Measurements from ENCODE around the gene FOLR1. TPM values are rescaled to one million over a fixed set of nuclear protein-coding genes. Genes with fewer than 3 reads are reported as not detected.

FOLR1 gene
- total RNA-seq, 1 experiment from 2014 or later = not detected

- no peaks in the 10 kb centered on the region for H3K9me3 ChIP-seq (ENCODE audit: control insufficient read depth, insufficient read depth, low read depth, low read length)
- no peak overlapping the region for H3K27ac ChIP-seq (ENCODE audit: low read length)
- ATAC-seq = no peak
- 0 out of 2 replicates have a peak, but pooled peaks cover 2% of the 10 kb centered on the region for H3K27me3 ChIP-seq (ENCODE audit: control insufficient read depth, insufficient read depth, low read length)
- ChIA-PET POLR2A (no interaction called here), CTCF (interaction anchor here (1.2 kb wide), 1 partner anchor 190 kb away, joined by 4 read pairs; no protein-coding TSS in a partner anchor)
- in situ Hi-C loops (cut with HindIII; ENCODE audit: low pct_unique_long_range_greater_than_20kb, low sequenced_read_pairs) = no loop called here
- H3K36me3 ChIP-seq (ENCODE audit: control insufficient read depth, insufficient read depth, low read length) = peaks cover 5% of the 10 kb centered on the region
- BruUV-seq (replicated peaks) = no TSS peak
- intact Hi-C loops (cut with micrococcal nuclease; ENCODE audit: unreplicated experiment) = no loop called here
- H3K4me3 ChIP-seq (ENCODE audit: low read depth in 2 of 2, low read length in 2 of 2) = peak overlapping the region in 1 of 2 experiments; percentile 28; a peak in 1 of 4 replicates
- TF ChIP-seq CTCF (IDR thresholded peaks at IDR 0.05) (no peak), TCF7L2 (IDR thresholded peaks at IDR 0.05; ENCODE audit: low read depth, low read length) (no peak), REST (IDR thresholded peaks at IDR 0.05; ENCODE audit: insufficient read depth in 1 of 2, low read depth in 2 of 2, low read length in 1 of 2) (no peak), SIN3A (IDR thresholded peaks at IDR 0.05; ENCODE audit: borderline replicate concordance, insufficient read depth, low read depth, low read length) (no peak), POLR2AphosphoS5 (IDR thresholded peaks at IDR 0.05; ENCODE audit: low read depth, low read length) (no peak)
- peaks cover 15% of the 10 kb centered on the region for H3K4me1 ChIP-seq (ENCODE audit: control insufficient read depth, insufficient read depth, low read length)
- no peak for DNase-seq (ENCODE audit: low read depth, low spot score)
Measured at GRCh38 chr11:72241291-72241781, 49.4 kb downstream of the FOLR1 start.

GRCh38 chr11:72242141-72242540, 50.2 kb downstream of the FOLR1 start:
- intact Hi-C loops (cut with micrococcal nuclease; ENCODE audit: unreplicated experiment) (no loop called here), in situ Hi-C loops (cut with HindIII; ENCODE audit: low pct_unique_long_range_greater_than_20kb, low sequenced_read_pairs) (no loop called here)
- Histone ChIP-seq H3K4me3 (ENCODE audit: low read depth in 2 of 2, low read length in 2 of 2) (peak overlapping the region in 1 of 2 experiments; percentile 20; a peak in 1 of 4 replicates), H3K36me3 (ENCODE audit: control insufficient read depth, insufficient read depth, low read length) (peaks cover 2% of the 10 kb centered on the region), H3K4me1 (ENCODE audit: control insufficient read depth, insufficient read depth, low read length) (peaks cover 15% of the 10 kb centered on the region), H3K27ac (ENCODE audit: low read length) (no peak overlapping the region), H3K9me3 (ENCODE audit: control insufficient read depth, insufficient read depth, low read depth, low read length) (no peaks in the 10 kb centered on the region), H3K27me3 (ENCODE audit: control insufficient read depth, insufficient read depth, low read length) (0 out of 2 replicates have a peak, but pooled peaks cover 2% of the 10 kb centered on the region)
- CTCF ChIA-PET = no interaction called here
- DNase-seq (ENCODE audit: low read depth, low spot score) (no peak), ATAC-seq (no peak)
- no TSS peak for BruUV-seq (replicated peaks)
- POLR2A ChIA-PET = no interaction called here
- TF ChIP-seq REST (IDR thresholded peaks at IDR 0.05; ENCODE audit: insufficient read depth in 1 of 2, low read depth in 2 of 2, low read length in 1 of 2) (no peak), SIN3A (IDR thresholded peaks at IDR 0.05; ENCODE audit: borderline replicate concordance, insufficient read depth, low read depth, low read length) (no peak)
